ENCODE measurements around the gene TOR4A.
A peak's percentile ranks its signal among the peaks of the same experiment; 100 is the strongest.
"Not testable (repeated sequence)": the region's sequence is repeated elsewhere in the genome, so short reads cannot be mapped to it uniquely, and the experiment has no call there.

The TOR4A gene

GRCh38 chr9:137239541-137240200 lies 37.9 kb upstream of the TOR4A start:
- DNase-seq (ENCODE audit: low read depth), result not testable (repeated sequence)

GRCh38 chr9:137240318-137240840 lies 37.1 kb upstream of the TOR4A start:
- peak; percentile 52 for DNase-seq (ENCODE audit: low read depth)

- DNase-seq (ENCODE audit: low read depth), result peak; percentile 93
Observed at GRCh38 chr9:137240841-137241489, 36.6 kb upstream of the TOR4A start, which contains the start of gene TUBB4B. Gene TUBB4B, plus strand, starts transcription at chr9:137241287. Its CDS starts 74 bp downstream, at chr9:137241361.

- peak; percentile 65 for DNase-seq (ENCODE audit: low read depth)
Observed at GRCh38 chr9:137241490-137242268, 35.8 kb upstream of the TOR4A start.

- no peak for DNase-seq (ENCODE audit: low read depth)
Observed at GRCh38 chr9:137242269-137243203, 35.0 kb upstream of the TOR4A start.

GRCh38 chr9:137243266-137243625 lies 34.3 kb upstream of the TOR4A start:
- not testable (repeated sequence) for DNase-seq (ENCODE audit: low read depth)

GRCh38 chr9:137243626-137244485 lies 33.7 kb upstream of the TOR4A start:
- DNase-seq (ENCODE audit: low read depth), result no peak

GRCh38 chr9:137244486-137245449 lies 32.8 kb upstream of the TOR4A start:
- DNase-seq (ENCODE audit: low read depth), result no peak

- no peak for DNase-seq (ENCODE audit: low read depth)
Observed at GRCh38 chr9:137245450-137246421, 31.8 kb upstream of the TOR4A start.

GRCh38 chr9:137247135-137247915 lies 30.2 kb upstream of the TOR4A start:
- DNase-seq (ENCODE audit: low read depth), result no peak

GRCh38 chr9:137247916-137248175 lies 29.7 kb upstream of the TOR4A start:
- no peak for DNase-seq (ENCODE audit: low read depth)

GRCh38 chr9:137250329-137251193 lies 27.0 kb upstream of the TOR4A start:
- no peak for DNase-seq (ENCODE audit: low read depth)

- DNase-seq (ENCODE audit: low read depth), result no peak
Observed at GRCh38 chr9:137251194-137251461, 26.4 kb upstream of the TOR4A start, which contains the start of gene STPG3. Gene STPG3, plus strand, starts transcription at chr9:137251286. Its CDS starts 1 bp downstream, at chr9:137251287.

- DNase-seq (ENCODE audit: low read depth), result no peak
Observed at GRCh38 chr9:137251490-137252268, 25.8 kb upstream of the TOR4A start.

GRCh38 chr9:137252555-137253506 lies 24.7 kb upstream of the TOR4A start:
- DNase-seq (ENCODE audit: low read depth), result no peak
